Myocyte (in vitro differentiated cells): ENCODE measurements around the gene AGL. TPM values are rescaled to one million over a fixed set of nuclear protein-coding genes. Genes with fewer than 3 reads are reported as not detected.

ENCODE experiments used
- total RNA-seq: library from RNA; depleted of rRNA; stranded (reverse); fragments of >200 nt; gene quantifications from 2 replicates; pipeline ENCODE4 v1.2.3, GENCODE V29; 2014

The AGL gene
- total RNA-seq, 1 donor from 2014 or later = 82.8 TPM

Other genes starting within 250 kb of the AGL start
- 106 and 140 TPM in 2 replicates for gene PALMD, start 204.2 kb upstream of the AGL start, total RNA-seq
- gene FRRS1, start 83.7 kb upstream of the AGL start, total RNA-seq = 4.1 and 5.6 TPM in 2 replicates
- 17.5 and 22.6 TPM in 2 replicates for gene SLC35A3, start 119.6 kb downstream of the AGL start, total RNA-seq